Natural killer cell treated with Interleukin-12 subunit alpha and Interleukin-12 subunit beta and Interleukin-15 and Interleukin-18, amount 100 ng/mL, for 72 hours (primary cell): ENCODE results near the gene ADD1. TPM values are rescaled to one million over a fixed set of nuclear protein-coding genes. Genes with fewer than 3 reads are reported as not detected.
A peak's percentile ranks its signal among the peaks of the same experiment; 100 is the strongest.
"Not testable (repeated sequence)": the region's sequence is repeated elsewhere in the genome, so short reads cannot be mapped to it uniquely, and the experiment has no call there.

Experiments used
- ATAC-seq, 2 donors: fragments of 150-1000 bp; cut with Tn5 transposase in 1 of 2; sonication (Bioruptor Pico), chemical (Tn5 transposase) in 1 of 2; 2 replicates each; pipeline ENCODE4 v1.10.0; 2021
- DNase-seq: peaks from one replicate; pipeline ENCODE4 v3.0.0; 2022; ENCODE audit warnings: low spot score
- H3K27ac Mint-ChIP-seq, 2 donors: 1 replicate in 1 of 2; 2 replicates in 1 of 2; pipeline ENCODE4 v1.8.0; 2022; ENCODE audit warnings: mixed read lengths in 2 of 2, mild to moderate bottlenecking in 1 of 2, moderate library complexity in 1 of 2
- H3K27me3 Mint-ChIP-seq, 2 donors: 1 replicate in 1 of 2; 2 replicates in 1 of 2; pipeline ENCODE4 v1.8.0; 2022; ENCODE audit warnings: mixed read lengths in 2 of 2
- H3K36me3 Mint-ChIP-seq: one replicate; pipeline ENCODE4 v1.8.0; 2022; ENCODE audit warnings: mixed read lengths
- H3K4me1 Mint-ChIP-seq, 2 donors: 1 replicate in 1 of 2; 2 replicates in 1 of 2; pipeline ENCODE4 v1.8.0; 2022; ENCODE audit warnings: low read depth in 2 of 2, mixed read lengths in 2 of 2, mild to moderate bottlenecking in 1 of 2
- H3K4me3 Mint-ChIP-seq: one replicate; pipeline ENCODE4 v1.8.0; 2022; ENCODE audit warnings: mixed read lengths
- H3K9me3 Mint-ChIP-seq: 2 replicates; pipeline ENCODE4 v1.8.0; 2022; ENCODE audit warnings: mixed read lengths
- total RNA-seq, 2 donors: library from RNA; stranded (reverse); gene quantifications; one replicate each; pipeline ENCODE4 v1.2.3, GENCODE V29; 2022

Gene ADD1
- total RNA-seq, 2 donors from 2014 or later, result 259 to 291 TPM

GRCh38 chr4:2943364-2944090, 99.9 kb downstream of the ADD1 start:
- Mint-ChIP-seq H3K27ac (peak overlapping the region; percentile 89 to 94), H3K4me3 (peak overlapping the region; percentile 72), H3K36me3 (peaks cover 31% of the 10 kb centered on the region), H3K9me3 (no peaks in the 10 kb centered on the region), H3K4me1 (peaks cover 44 to 47% of the 10 kb centered on the region in 2 donors), H3K27me3 (no peaks in the 10 kb centered on the region)
- no peak for DNase-seq
- no peak for ATAC-seq

- ATAC-seq, result no peak
- peak overlapping the region; percentile 47 to 65 for H3K27ac Mint-ChIP-seq
- peaks cover 40 to 46% of the 10 kb centered on the region in 2 donors for H3K4me1 Mint-ChIP-seq
- no peak for DNase-seq
- no peaks in the 10 kb centered on the region for H3K9me3 Mint-ChIP-seq
- H3K36me3 Mint-ChIP-seq, result peaks cover 26% of the 10 kb centered on the region
- H3K27me3 Mint-ChIP-seq, result no peaks in the 10 kb centered on the region
- no peak overlapping the region for H3K4me3 Mint-ChIP-seq
Measured at GRCh38 chr4:2944091-2944482, 100.4 kb downstream of the ADD1 start.

DNA sequence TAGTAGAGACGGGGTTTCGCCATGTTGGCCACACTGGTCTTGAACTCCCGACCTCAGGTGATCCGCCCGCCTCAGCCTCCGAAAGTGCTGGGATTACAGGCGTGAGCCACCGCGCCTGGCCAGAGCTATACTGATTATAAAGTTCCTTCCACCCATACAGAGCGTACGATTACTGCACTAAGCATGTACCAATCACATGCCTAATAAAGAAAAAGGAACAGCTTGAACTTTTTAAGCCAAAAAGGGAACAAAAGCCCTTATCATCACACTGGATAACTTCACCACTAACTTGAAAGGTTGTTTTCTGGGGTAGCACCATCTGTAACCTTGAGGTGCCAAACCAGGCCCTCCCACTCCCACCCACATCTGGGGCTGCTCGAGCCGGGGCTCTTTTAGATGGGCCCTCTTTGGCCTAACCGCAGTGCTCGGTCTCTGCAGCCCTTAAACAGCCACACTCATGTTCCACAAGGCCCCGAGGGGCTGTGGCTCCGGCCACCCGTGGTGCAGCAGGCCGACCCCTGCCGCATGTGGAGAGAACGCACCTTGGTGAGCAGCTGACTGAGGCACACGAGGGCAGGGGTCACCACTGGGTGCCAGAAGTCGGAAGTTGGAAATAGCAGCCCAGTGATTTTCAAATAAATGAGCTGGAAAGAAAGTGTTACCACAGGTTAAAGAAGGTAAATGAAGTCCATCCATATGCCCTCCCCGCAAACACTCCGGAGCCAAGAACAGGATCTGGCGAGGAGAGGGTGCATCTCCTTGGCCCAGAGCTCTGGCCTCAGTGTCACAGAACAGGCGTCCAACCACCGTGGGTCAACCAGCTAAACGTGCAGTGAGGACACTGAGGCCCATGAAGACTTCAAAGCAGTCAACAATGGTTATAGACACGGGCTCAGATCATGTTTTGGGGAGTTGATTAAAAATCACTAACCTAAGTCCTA, 101.2 kb downstream of the ADD1 start:
- H3K9me3 Mint-ChIP-seq, result no peaks in the 10 kb centered on the region
- peaks cover 36 to 41% of the 10 kb centered on the region in 2 donors for H3K4me1 Mint-ChIP-seq
- peak overlapping the region; percentile 47 to 65 for H3K27ac Mint-ChIP-seq
- no peaks in the 10 kb centered on the region for H3K27me3 Mint-ChIP-seq
- H3K36me3 Mint-ChIP-seq, result peaks cover 25% of the 10 kb centered on the region
- DNase-seq (peak; percentile 47), ATAC-seq (no peak)
- H3K4me3 Mint-ChIP-seq, result no peak overlapping the region

DNA sequence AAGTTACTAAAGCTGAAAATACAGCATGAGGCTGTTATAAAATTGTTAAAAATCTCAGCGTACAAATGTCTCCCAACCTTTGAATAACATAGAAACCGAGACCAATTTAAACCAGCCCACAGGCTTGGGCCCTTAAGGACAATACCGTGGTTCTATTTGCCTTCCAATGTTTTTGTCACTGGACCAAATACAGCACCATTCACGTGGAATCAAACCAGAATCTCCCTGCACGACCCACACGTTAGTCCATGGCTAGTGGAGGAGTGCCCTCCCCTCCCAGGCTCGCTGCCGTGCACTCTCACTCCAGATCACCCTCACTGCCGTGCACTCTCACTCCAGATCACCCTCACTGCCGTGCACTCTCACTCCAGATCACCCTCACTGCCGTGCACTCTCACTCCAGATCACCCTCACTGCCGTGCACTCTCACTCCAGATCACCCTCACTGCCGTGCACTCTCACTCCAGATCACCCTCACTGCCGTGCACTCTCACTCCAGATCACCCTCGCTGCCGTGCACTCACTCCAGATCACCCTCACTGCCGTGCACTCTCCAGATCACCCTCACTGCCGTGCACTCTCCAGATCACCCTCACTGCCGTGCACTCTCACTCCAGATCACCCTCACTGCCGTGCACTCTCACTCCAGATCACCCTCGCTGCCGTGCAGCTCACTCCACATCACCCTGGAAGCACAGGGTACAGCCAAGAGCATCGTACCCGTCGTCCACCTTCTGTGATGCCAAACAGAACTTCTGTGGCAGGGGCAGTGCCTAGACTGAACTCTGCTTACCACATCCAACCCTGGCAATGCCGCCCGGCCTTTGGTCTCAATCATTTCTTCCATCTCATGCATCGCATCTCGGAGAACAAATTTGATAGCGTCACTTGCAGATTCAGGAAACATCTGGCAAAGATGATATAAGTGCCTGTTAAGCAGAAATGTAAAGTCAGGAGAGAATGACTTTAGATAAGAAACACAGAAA, 102.3 kb downstream of the ADD1 start:
- DNase-seq, result peak; percentile 35
- H3K4me3 Mint-ChIP-seq, result peak overlapping the region; percentile 7
- peaks cover 32 to 43% of the 10 kb centered on the region in 2 donors for H3K4me1 Mint-ChIP-seq
- H3K27ac Mint-ChIP-seq, result peak overlapping the region; percentile 53 to 60
- H3K36me3 Mint-ChIP-seq, result peaks cover 35% of the 10 kb centered on the region
- not testable (repeated sequence) for H3K27me3 Mint-ChIP-seq, H3K9me3 Mint-ChIP-seq, ATAC-seq

DNA sequence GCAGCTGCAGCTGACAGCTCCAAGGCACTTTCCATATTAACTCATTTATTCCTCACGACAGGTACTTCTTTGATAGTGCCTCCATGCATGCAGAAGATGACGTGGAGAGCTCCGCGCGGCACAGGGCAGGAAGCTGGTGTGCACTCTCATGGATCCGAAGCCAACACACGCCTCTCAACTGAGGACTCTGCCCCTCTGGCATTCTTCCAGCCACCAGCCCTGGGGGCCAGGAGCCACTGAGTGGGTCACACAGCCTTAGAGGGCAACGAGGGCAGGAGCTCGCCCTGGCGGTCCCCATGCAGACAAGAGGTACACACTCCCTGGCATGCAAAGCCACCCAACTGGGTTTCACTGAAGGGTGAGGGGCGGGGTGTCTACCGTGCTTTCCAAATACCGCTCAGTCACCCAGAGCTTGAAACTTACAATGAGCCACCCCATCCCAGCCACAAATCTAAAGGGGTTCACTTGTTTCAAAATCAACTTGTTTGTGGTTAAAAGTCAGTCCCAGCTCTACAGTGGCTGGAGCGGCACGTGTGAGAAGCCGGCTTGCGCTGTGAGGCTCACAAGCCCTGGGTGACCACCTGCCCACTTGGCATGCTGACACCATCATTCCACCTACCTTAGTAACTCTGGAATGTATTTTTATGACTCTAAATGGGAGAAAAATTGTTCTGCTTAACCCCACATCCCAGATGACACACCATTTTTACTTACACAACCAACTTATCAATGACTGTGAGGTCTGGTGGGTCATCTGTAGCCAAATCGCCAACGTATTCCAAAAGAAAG, 103.4 kb downstream of the ADD1 start:
- Mint-ChIP-seq H3K27me3 (no peaks in the 10 kb centered on the region), H3K4me3 (no peak overlapping the region), H3K27ac (peak overlapping the region; percentile 53 to 60), H3K36me3 (peaks cover 35% of the 10 kb centered on the region), H3K9me3 (no peaks in the 10 kb centered on the region), H3K4me1 (peaks cover 32 to 47% of the 10 kb centered on the region in 2 donors)
- ATAC-seq (no peak), DNase-seq (peak; percentile 48)

- no peak overlapping the region for H3K4me3 Mint-ChIP-seq
- H3K27me3 Mint-ChIP-seq, result no peaks in the 10 kb centered on the region
- peak overlapping the region in 1 of 2 donors; percentile 68 for H3K27ac Mint-ChIP-seq
- H3K9me3 Mint-ChIP-seq, result no peaks in the 10 kb centered on the region
- H3K4me1 Mint-ChIP-seq, result peaks cover 24 to 43% of the 10 kb centered on the region in 2 donors
- DNase-seq (no peak), ATAC-seq (no peak)
- H3K36me3 Mint-ChIP-seq, result peaks cover 37% of the 10 kb centered on the region
Measured at GRCh38 chr4:2947926-2948325, 104.3 kb downstream of the ADD1 start.

DNA sequence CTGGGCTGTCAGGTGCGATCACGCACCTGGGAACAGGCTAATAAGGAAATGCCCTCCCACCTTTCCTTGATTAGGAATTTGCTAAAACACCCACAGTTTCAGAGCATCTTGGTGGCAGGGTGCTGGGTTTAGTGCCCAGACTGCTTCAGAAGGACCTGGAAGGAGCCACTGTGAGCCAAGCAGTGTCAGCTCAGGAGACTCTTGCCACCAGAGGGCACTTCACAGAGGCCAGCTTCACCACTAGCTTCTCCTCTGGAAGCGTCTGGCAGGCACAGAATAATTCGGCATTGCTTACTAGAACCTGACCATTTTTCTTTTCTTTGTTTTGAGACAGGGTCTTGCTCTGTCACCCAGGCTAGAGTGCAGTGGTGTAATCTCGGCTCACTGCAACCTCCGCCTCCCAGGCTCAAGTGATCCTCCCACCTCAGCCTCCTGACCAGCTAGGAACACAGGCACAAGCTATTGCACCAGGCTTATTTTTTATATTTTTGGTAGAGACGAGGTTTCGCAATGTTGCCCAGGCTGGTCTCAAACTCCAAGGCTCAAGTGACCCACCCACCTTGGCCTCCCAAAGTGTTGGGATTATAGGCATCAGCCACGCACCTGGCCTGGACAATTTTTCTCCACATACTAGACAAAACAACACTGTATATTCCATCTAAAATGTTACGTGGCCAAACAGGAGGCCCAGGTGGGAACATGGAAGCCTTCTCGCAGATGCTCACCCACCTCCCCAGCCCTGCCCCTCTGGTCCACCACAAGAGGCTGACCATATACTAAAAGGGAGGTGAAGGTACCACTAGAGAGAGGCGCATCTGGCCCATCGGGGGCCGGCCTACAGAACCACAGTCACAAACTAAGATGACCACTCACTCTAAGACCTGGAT, 105.5 kb downstream of the ADD1 start:
- H3K4me3 Mint-ChIP-seq, result no peak overlapping the region
- H3K27me3 Mint-ChIP-seq, result no peaks in the 10 kb centered on the region
- peak overlapping the region; percentile 68 to 74 for H3K27ac Mint-ChIP-seq
- no peaks in the 10 kb centered on the region for H3K9me3 Mint-ChIP-seq
- ATAC-seq, result peak in 1 of 2 donors; percentile 52
- H3K36me3 Mint-ChIP-seq, result peaks cover 46% of the 10 kb centered on the region
- H3K4me1 Mint-ChIP-seq, result peaks cover 28 to 50% of the 10 kb centered on the region in 2 donors
- DNase-seq, result no peak

- Mint-ChIP-seq H3K36me3 (peaks cover 46% of the 10 kb centered on the region), H3K4me1 (peaks cover 33 to 55% of the 10 kb centered on the region in 2 donors), H3K27me3 (no peaks in the 10 kb centered on the region), H3K27ac (peak overlapping the region in 1 of 2 donors; percentile 74), H3K4me3 (no peak overlapping the region), H3K9me3 (no peaks in the 10 kb centered on the region)
- no peak for ATAC-seq
- no peak for DNase-seq
Measured at GRCh38 chr4:2949782-2950125, 106.1 kb downstream of the ADD1 start.

- Mint-ChIP-seq H3K4me1 (peaks cover 32 to 55% of the 10 kb centered on the region in 2 donors), H3K36me3 (peaks cover 42% of the 10 kb centered on the region), H3K27me3 (no peaks in the 10 kb centered on the region), H3K27ac (peak overlapping the region; percentile 67 to 74), H3K4me3 (peak overlapping the region; percentile 1), H3K9me3 (no peaks in the 10 kb centered on the region)
- DNase-seq (no peak), ATAC-seq (no peak)
Measured at GRCh38 chr4:2950221-2950989, 106.8 kb downstream of the ADD1 start.

GRCh38 chr4:2953496-2953895, 109.9 kb downstream of the ADD1 start:
- H3K4me3 Mint-ChIP-seq, result peak overlapping the region; percentile 90
- ATAC-seq (no peak), DNase-seq (no peak)
- peaks cover 48 to 60% of the 10 kb centered on the region in 2 donors for H3K4me1 Mint-ChIP-seq
- H3K27ac Mint-ChIP-seq, result peak overlapping the region; percentile 92 to 96
- no peaks in the 10 kb centered on the region for H3K27me3 Mint-ChIP-seq
- no peaks in the 10 kb centered on the region for H3K9me3 Mint-ChIP-seq
- peaks cover 42% of the 10 kb centered on the region for H3K36me3 Mint-ChIP-seq

DNA sequence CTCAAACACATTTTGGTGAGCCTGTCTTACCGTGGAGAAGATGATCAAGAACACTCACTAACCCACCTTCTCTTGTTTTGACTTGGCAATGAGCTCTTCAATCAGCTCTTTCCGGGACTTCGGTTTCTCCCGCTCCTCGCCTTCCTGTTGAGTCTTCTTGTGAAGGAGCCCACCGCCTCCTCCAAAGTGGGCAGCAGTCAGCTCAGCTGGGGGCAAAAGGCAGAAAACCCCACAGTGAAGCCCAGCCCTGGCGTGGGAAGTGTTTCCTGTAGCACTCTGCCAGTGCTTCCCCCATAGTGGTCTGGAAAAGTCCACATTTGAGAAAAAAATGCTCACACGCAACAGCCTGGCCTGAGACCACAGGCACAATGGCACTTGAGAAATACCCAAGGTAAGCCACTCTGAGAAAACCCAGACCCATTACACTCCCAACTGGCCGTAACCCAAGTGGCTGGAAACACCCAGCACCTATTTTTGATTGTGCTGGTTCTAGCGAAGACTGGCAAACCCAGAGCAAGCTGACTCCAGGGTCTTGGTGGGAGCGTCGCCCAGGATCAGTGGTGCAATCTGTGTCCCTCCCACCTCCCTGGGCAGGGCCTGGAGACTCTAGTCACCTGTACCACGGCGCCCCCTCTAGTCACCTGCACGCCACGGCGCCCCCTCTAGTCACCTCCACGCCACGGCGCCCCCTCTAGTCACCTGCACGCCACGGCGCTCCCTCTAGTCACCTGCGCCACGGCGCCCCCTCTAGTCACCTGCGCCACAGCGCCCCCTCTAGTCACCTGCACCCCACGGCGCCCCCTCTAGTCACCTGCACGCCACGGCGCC, 110.9 kb downstream of the ADD1 start:
- Mint-ChIP-seq H3K4me3 (peak overlapping the region; percentile 90), H3K4me1 (peaks cover 53 to 63% of the 10 kb centered on the region in 2 donors), H3K27me3 (no peaks in the 10 kb centered on the region), H3K9me3 (no peaks in the 10 kb centered on the region), H3K27ac (peak overlapping the region; percentile 92 to 96), H3K36me3 (peaks cover 42% of the 10 kb centered on the region)
- ATAC-seq (peak; percentile 87 to 93), DNase-seq (peak; percentile 86)
